Thyroid gland (tissue), 4 donors: ENCODE results near the gene RARRES1.

Experiments
- POLR2A ChIP-seq, 2 donors: fragments of 450-650 bp; IDR thresholded peaks; one replicate each; pipeline ENCODE4 v1.6.1; 2017; ENCODE audit warnings: antibody characterized with exemption in 2 of 2, mild to moderate bottlenecking in 2 of 2, moderate library complexity in 1 of 2
- TF ChIP-seq, protein P1 (sequence below), 6 experiments: fragments of 200-600 bp in 3 of 6; fragments of 450-650 bp in 3 of 6; sonication (generic) in 3 of 6; IDR thresholded peaks; one replicate each; pipeline ENCODE4 v1.5.1; 2016 to 2019; ENCODE audit warnings: antibody characterized with exemption in 6 of 6, mild to moderate bottlenecking in 2 of 6, inconsistent platforms in 1 of 6, moderate library complexity in 1 of 6

DNA sequence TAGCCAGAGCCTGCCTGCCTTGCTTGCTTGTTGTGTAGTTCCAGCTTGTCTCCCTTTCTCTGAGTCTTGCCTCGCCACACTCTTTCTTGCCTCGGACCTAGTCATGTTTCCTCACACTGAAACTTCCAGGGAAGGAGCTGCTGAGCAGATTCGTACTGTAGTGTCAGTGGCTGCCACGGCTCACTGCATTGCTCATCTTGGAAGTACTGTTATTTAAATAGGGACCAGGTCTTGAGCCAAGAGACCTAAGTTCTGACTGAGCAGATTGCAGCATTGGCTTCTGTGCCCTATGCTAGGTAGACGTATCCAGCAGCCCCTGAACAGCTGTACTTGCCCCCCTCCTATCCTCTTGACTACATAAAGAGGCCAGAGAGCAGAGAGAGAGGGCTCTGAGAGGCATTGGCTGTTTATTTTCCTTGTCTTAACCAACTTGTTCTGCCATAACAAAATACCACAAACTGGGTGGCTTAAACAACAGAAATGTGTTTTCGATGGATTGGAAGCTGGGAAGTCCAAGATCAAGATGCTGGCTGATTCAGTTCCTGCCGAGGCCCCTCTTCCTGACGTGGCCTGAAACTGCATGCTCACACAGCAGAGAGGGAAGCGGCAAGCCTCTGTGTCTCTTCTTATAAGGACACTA is 5.8 kb upstream of the RARRES1 start:
- TF ChIP-seq, protein P1, sequence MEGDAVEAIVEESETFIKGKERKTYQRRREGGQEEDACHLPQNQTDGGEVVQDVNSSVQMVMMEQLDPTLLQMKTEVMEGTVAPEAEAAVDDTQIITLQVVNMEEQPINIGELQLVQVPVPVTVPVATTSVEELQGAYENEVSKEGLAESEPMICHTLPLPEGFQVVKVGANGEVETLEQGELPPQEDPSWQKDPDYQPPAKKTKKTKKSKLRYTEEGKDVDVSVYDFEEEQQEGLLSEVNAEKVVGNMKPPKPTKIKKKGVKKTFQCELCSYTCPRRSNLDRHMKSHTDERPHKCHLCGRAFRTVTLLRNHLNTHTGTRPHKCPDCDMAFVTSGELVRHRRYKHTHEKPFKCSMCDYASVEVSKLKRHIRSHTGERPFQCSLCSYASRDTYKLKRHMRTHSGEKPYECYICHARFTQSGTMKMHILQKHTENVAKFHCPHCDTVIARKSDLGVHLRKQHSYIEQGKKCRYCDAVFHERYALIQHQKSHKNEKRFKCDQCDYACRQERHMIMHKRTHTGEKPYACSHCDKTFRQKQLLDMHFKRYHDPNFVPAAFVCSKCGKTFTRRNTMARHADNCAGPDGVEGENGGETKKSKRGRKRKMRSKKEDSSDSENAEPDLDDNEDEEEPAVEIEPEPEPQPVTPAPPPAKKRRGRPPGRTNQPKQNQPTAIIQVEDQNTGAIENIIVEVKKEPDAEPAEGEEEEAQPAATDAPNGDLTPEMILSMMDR (IDR thresholded peaks at IDR 0.05) = no peak
- TF ChIP-seq POLR2A (IDR thresholded peaks at IDR 0.05) = no peak
